Adrenal gland (tissue), 5 donors: ENCODE results near the gene TOX2.

Source experiments
- CTCF ChIP-seq, 6 experiments: fragments of 450-650 bp in 4 of 6; fragments of 200-600 bp in 2 of 6; sonication (generic) in 1 of 6; IDR thresholded peaks; 1 replicate in 5 of 6; 2 replicates in 1 of 6; pipeline versions ENCODE4 v1.5.1 to v1.8.0; 2016 to 2021; ENCODE audit warnings: antibody characterized with exemption in 6 of 6, mild to moderate bottlenecking in 2 of 6, moderate library complexity in 1 of 6
- POLR2A ChIP-seq, 2 donors: fragments of 450-650 bp; IDR thresholded peaks; one replicate each; pipeline ENCODE4 v1.6.1; 2017; ENCODE audit warnings: antibody characterized with exemption in 2 of 2, mild to moderate bottlenecking in 2 of 2, moderate library complexity in 1 of 2
- donor health status: DM: no; HTN: no; CAD: no.

- TF ChIP-seq CTCF (IDR thresholded peaks at IDR 0.05), result no peak
- no peak for TF ChIP-seq POLR2A (IDR thresholded peaks at IDR 0.05)
Observed at GRCh38 chr20:43925801-43926200, 11.1 kb downstream of the TOX2 start.
